MM.1S (cell line): ENCODE results near the gene MS4A15.

Experiments used
- DNase-seq: peaks from one replicate; pipeline ENCODE4 v3.0.0-alpha.2; 2015
- H2AFZ ChIP-seq: fragments of 300-600 bp; sonication (generic); 2 replicates; pipeline ENCODE4 v1.6.0; 2016; ENCODE audit warnings: antibody characterized with exemption, low read length
- H3F3A ChIP-seq: fragments of 300-600 bp; sonication (generic); 2 replicates; pipeline ENCODE4 v1.6.1; 2016; ENCODE audit warnings: mild to moderate bottlenecking, antibody characterized with exemption, low read length, moderate library complexity, mixed read lengths; ENCODE audit not compliant: insufficient read depth
- H3K27ac ChIP-seq: fragments of 300-600 bp; sonication (generic); 2 replicates; pipeline ENCODE4 v1.5.1; 2016; ENCODE audit warnings: mild to moderate bottlenecking, low read length
- H3K27me3 ChIP-seq: fragments of 300-600 bp; sonication (generic); replicated peaks from 2 replicates; pipeline ENCODE4 v1.6.0; 2016; ENCODE audit warnings: low read length; ENCODE audit not compliant: insufficient read depth
- H3K36me3 ChIP-seq: fragments of 300-600 bp; sonication (generic); replicated peaks from 2 replicates; pipeline ENCODE4 v1.6.1; 2016; ENCODE audit warnings: mild to moderate bottlenecking, low read length, mixed read lengths; ENCODE audit not compliant: insufficient read depth
- H3K4me1 ChIP-seq: fragments of 300-600 bp; sonication (generic); 2 replicates; pipeline ENCODE4 v1.6.1; 2016; ENCODE audit warnings: low read length, mixed read lengths
- H3K4me2 ChIP-seq: fragments of 300-600 bp; sonication (generic); 2 replicates; pipeline ENCODE4 v1.6.0; 2016; ENCODE audit warnings: low read depth, low read length
- H3K4me3 ChIP-seq: fragments of 300-600 bp; sonication (generic); 2 replicates; pipeline ENCODE4 v1.5.1; 2016; ENCODE audit warnings: low read length, mixed read lengths
- H3K79me2 ChIP-seq: fragments of 300-600 bp; sonication (generic); 2 replicates; pipeline ENCODE4 v1.6.1; 2016; ENCODE audit warnings: mixed run types, low read length, mixed read lengths
- H3K9ac ChIP-seq: fragments of 300-600 bp; sonication (generic); 2 replicates; pipeline ENCODE4 v1.6.1; 2016; ENCODE audit warnings: low read length, mixed read lengths
- H3K9me2 ChIP-seq: fragments of 300-600 bp; sonication (generic); replicated peaks from 2 replicates; pipeline ENCODE4 v1.6.1; 2016; ENCODE audit warnings: mild to moderate bottlenecking, low read length, mixed read lengths; ENCODE audit not compliant: insufficient read depth
- H3K9me3 ChIP-seq: fragments of 300-600 bp; sonication (generic); replicated peaks from 2 replicates; pipeline ENCODE4 v1.6.1; 2016; ENCODE audit warnings: mild to moderate bottlenecking, low read length, mixed read lengths; ENCODE audit not compliant: insufficient read depth
- H4K20me1 ChIP-seq: fragments of 300-600 bp; sonication (generic); 2 replicates; pipeline ENCODE4 v1.6.1; 2016; ENCODE audit warnings: mild to moderate bottlenecking, low read length, moderate library complexity, mixed read lengths; ENCODE audit not compliant: insufficient read depth
- EZH2 ChIP-seq: fragments of 300-600 bp; sonication (generic); optimal IDR thresholded peaks from 2 replicates; pipeline ENCODE3; 2017; ENCODE audit warnings: low read depth, mild to moderate bottlenecking, antibody characterized with exemption, low read length, mixed read lengths
- EZH2phosphoT487 ChIP-seq: fragments of 300-600 bp; sonication (generic); IDR thresholded peaks from 2 replicates; pipeline ENCODE4 v1.6.1; 2018; ENCODE audit warnings: antibody characterized with exemption, low read length
- TF ChIP-seq, protein P1 (sequence below): fragments of 300-600 bp; sonication (generic); IDR thresholded peaks from 2 replicates; pipeline ENCODE4 v1.5.1; 2016; ENCODE audit warnings: antibody characterized with exemption, low read length, mixed read lengths

The MS4A15 gene

DNA sequence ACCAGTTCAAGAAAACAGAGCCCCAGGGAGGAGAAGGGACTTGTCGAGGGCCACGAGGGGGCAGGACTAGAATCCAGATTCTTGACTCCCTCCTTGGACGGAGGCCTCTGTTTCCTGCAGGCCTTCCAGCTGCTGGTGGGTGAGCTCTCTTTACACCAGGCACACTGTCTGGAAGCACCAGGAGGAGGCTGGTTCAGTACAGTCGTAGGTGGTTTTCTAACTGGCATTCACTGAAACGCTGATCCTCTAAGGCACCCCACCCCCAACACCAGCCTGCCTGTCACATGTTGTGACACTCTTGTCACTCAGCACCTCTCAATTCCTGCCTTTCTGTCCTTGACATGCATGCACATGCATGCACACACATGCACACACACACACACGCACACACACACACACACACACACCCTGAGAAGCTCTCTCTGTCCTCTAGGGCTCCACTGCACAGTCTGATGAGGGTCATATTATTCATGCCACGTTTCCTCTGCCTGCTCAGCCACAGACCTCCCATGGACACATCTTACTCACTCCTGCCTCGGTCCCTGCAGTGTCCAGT is 29.2 kb downstream of the MS4A15 start:
- H3K4me2 ChIP-seq = no peak overlapping the region
- no peaks in the 10 kb centered on the region for H4K20me1 ChIP-seq
- no peaks in the 10 kb centered on the region for H3K79me2 ChIP-seq
- no peak overlapping the region for H3K27ac ChIP-seq
- H3F3A ChIP-seq = no peaks in the 10 kb centered on the region
- no peaks in the 10 kb centered on the region for H3K27me3 ChIP-seq
- no peak for DNase-seq
- TF ChIP-seq EZH2phosphoT487 = no peak
- no peak for TF ChIP-seq EZH2
- TF ChIP-seq, protein P1, sequence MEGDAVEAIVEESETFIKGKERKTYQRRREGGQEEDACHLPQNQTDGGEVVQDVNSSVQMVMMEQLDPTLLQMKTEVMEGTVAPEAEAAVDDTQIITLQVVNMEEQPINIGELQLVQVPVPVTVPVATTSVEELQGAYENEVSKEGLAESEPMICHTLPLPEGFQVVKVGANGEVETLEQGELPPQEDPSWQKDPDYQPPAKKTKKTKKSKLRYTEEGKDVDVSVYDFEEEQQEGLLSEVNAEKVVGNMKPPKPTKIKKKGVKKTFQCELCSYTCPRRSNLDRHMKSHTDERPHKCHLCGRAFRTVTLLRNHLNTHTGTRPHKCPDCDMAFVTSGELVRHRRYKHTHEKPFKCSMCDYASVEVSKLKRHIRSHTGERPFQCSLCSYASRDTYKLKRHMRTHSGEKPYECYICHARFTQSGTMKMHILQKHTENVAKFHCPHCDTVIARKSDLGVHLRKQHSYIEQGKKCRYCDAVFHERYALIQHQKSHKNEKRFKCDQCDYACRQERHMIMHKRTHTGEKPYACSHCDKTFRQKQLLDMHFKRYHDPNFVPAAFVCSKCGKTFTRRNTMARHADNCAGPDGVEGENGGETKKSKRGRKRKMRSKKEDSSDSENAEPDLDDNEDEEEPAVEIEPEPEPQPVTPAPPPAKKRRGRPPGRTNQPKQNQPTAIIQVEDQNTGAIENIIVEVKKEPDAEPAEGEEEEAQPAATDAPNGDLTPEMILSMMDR = no peak
- no peaks in the 10 kb centered on the region for H3K36me3 ChIP-seq
- H3K9me2 ChIP-seq = no peaks in the 10 kb centered on the region
- no peak overlapping the region for H3K4me3 ChIP-seq
- H3K9me3 ChIP-seq = no peaks in the 10 kb centered on the region
- no peak overlapping the region for H2AFZ ChIP-seq
- no peaks in the 10 kb centered on the region for H3K4me1 ChIP-seq
- no peak overlapping the region for H3K9ac ChIP-seq

DNA sequence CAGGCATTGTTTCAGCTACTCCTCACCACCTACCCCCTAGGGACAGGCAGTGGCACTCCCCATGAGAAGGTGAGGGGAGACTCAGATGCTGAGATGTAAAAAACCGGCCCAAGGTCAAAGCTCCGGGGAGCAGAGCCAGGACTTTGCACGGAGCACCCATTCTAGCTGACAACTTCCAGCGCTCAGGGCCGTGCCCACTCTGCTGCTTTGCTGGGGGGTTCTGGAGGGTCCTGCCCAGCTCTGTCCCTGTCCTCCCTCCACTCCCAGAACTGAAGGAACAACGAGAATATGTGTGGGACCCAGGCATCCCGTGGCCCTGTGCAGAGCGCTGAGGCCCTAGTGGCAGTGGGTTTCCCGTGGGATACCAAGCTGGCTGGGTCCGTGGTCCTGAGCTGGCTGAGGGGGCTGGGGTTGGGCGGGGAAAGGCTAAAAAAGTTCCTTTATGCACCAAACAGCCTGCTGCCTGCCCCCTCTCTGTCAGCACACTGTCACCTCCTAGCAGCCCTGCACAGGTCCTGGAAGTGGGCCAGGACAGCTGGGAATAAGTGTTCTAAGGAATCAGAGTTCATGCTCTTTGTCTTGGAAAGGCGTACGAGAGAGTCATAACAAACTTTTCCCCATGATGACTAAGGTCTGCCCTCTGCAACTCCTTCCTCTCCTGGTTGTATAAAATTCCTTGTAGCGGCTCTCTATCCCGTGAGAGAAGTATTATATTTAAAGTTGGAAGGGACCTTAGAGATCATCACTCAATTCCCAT is 30.3 kb downstream of the MS4A15 start:
- Histone ChIP-seq H4K20me1 (no peaks in the 10 kb centered on the region), H3K9ac (no peak overlapping the region), H3K4me3 (no peak overlapping the region), H3K4me2 (no peak overlapping the region), H3K4me1 (no peaks in the 10 kb centered on the region), H3K9me2 (no peaks in the 10 kb centered on the region), H2AFZ (no peak overlapping the region), H3K27ac (no peak overlapping the region), H3K36me3 (no peaks in the 10 kb centered on the region), H3K27me3 (no peaks in the 10 kb centered on the region), H3K9me3 (no peaks in the 10 kb centered on the region), H3F3A (no peaks in the 10 kb centered on the region), H3K79me2 (no peaks in the 10 kb centered on the region)
- TF ChIP-seq, protein P1 = no peak
- TF ChIP-seq EZH2 (no peak), EZH2phosphoT487 (no peak)
- no peak for DNase-seq

DNA sequence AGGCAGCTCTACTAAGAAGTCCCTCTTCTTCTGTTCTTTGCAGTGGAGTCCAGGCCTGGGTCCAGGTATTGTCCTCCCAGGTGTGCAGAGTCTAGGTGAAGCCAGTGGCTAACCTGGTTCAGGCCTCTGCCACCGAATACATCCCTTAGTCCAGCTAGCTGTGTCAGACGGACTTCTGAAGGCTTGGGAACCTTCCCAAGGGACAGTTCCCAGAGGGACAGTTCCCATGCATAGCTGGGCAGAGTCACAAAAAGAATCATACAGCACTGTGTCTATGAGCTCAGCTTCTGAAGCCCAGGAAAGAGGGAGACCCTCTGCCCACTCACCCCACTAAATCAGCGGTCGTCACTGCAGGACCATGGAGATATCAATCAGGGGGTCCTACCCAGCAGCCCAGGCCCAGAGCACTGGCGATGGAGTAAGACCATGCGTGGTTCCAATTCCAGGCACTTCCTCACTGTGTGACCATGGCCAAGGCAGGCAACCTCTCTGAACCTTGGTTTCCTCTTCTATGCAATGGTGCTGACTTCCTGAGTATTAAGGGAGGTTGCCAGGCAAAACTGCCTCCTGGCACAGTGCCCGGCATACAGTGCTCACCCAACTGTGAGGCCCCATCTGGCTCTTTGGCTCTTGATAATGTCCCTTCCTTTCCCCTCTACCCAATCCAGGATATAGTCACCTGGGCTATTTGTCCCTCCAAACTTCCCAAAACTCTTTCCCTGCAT is 31.9 kb downstream of the MS4A15 start:
- Histone ChIP-seq H3K36me3 (no peaks in the 10 kb centered on the region), H3K27me3 (no peaks in the 10 kb centered on the region), H3K4me3 (no peak overlapping the region), H3F3A (no peaks in the 10 kb centered on the region), H3K4me1 (no peaks in the 10 kb centered on the region), H3K4me2 (no peak overlapping the region), H3K27ac (no peak overlapping the region), H4K20me1 (no peaks in the 10 kb centered on the region), H3K9ac (no peak overlapping the region), H3K9me3 (no peaks in the 10 kb centered on the region), H3K79me2 (no peaks in the 10 kb centered on the region), H3K9me2 (no peaks in the 10 kb centered on the region), H2AFZ (no peak overlapping the region)
- no peak for DNase-seq
- TF ChIP-seq EZH2phosphoT487 (no peak), EZH2 (no peak)
- TF ChIP-seq, protein P1 = no peak
